Skin epidermis (tissue), 12 donors: Measurements from ENCODE around the gene PGK2.
"Not testable (repeated sequence)": the region's sequence is repeated elsewhere in the genome, so short reads cannot be mapped to it uniquely, and the experiment has no call there.

Experiments used
- H3K27ac ChIP-seq, 21 experiments: fragments of 200-600 bp; sonication (generic) in 11 of 21; one replicate each; pipeline ENCODE4 v1.5.0; 2020; ENCODE audit warnings: mild to moderate bottlenecking in 3 of 21, inconsistent platforms in 2 of 21, moderate library complexity in 2 of 21
- H3K4me3 ChIP-seq, 7 experiments: fragments of 200-600 bp; sonication (generic) in 2 of 7; one replicate each; pipeline ENCODE4 v1.5.0; 2020; ENCODE audit warnings: inconsistent platforms in 2 of 7, mild to moderate bottlenecking in 2 of 7, moderate library complexity in 1 of 7

The PGK2 gene

GRCh38 chr6:49787176-49787575 lies at the start of gene PGK2:
Gene PGK2 (minus strand): TSS chr6:49787285. CDS start chr6:49787187, 98 bp downstream.
- Histone ChIP-seq H3K27ac (no peak within 1 kb of the TSS), H3K4me3 (no peak within 1 kb of the TSS)

GRCh38 chr6:49835140-49835539 lies 48.1 kb upstream of the PGK2 start:
- H3K4me3 ChIP-seq: no peak overlapping the region
- H3K27ac ChIP-seq: no peak overlapping the region

GRCh38 chr6:49833386-49833785 lies 46.3 kb upstream of the PGK2 start:
- no peak overlapping the region for H3K4me3 ChIP-seq
- no peak overlapping the region for H3K27ac ChIP-seq

GRCh38 chr6:49826743-49827406 lies 39.8 kb upstream of the PGK2 start:
- Histone ChIP-seq H3K4me3 (no peak overlapping the region), H3K27ac (no peak overlapping the region)

- Histone ChIP-seq H3K27ac (no peak overlapping the region), H3K4me3 (no peak overlapping the region)
Measured at GRCh38 chr6:49815166-49815565, 28.1 kb upstream of the PGK2 start.

- H3K4me3 ChIP-seq: no peak overlapping the region
- H3K27ac ChIP-seq: no peak overlapping the region
Measured at GRCh38 chr6:49813248-49813647, 26.2 kb upstream of the PGK2 start.

GRCh38 chr6:49806145-49806544 lies 19.1 kb upstream of the PGK2 start:
- Histone ChIP-seq H3K27ac (no peak overlapping the region), H3K4me3 (no peak overlapping the region)

- no peak overlapping the region for H3K4me3 ChIP-seq
- no peak overlapping the region for H3K27ac ChIP-seq
Measured at GRCh38 chr6:49805246-49805645, 18.2 kb upstream of the PGK2 start.

- no peak overlapping the region for H3K27ac ChIP-seq
Measured at GRCh38 chr6:49801525-49801924, 14.4 kb upstream of the PGK2 start.

GRCh38 chr6:49799090-49799489 lies 12.0 kb upstream of the PGK2 start:
- no peak overlapping the region for H3K27ac ChIP-seq
- no peak overlapping the region for H3K4me3 ChIP-seq

More at GRCh38 chr6:49801525-49801924, 14.4 kb upstream of the PGK2 start:
- H3K4me3 ChIP-seq: no peak overlapping the region

- not testable (repeated sequence) for H3K27ac ChIP-seq, H3K4me3 ChIP-seq
Measured at GRCh38 chr6:49796842-49797455, 9.9 kb upstream of the PGK2 start.

GRCh38 chr6:49790341-49790740 lies 3.3 kb upstream of the PGK2 start:
- no peak overlapping the region for H3K27ac ChIP-seq
- no peak overlapping the region for H3K4me3 ChIP-seq

- H3K4me3 ChIP-seq: no peak overlapping the region
- H3K27ac ChIP-seq: no peak overlapping the region
Measured at GRCh38 chr6:49784272-49784671, 2.8 kb downstream of the PGK2 start.

- no peak overlapping the region for H3K27ac ChIP-seq
- H3K4me3 ChIP-seq: no peak overlapping the region
Measured at GRCh38 chr6:49782725-49783124, 4.4 kb downstream of the PGK2 start.

- no peak overlapping the region for H3K4me3 ChIP-seq
- H3K27ac ChIP-seq: no peak overlapping the region
Measured at GRCh38 chr6:49782293-49782692, 4.8 kb downstream of the PGK2 start.

- Histone ChIP-seq H3K27ac (no peak overlapping the region), H3K4me3 (no peak overlapping the region)
Measured at GRCh38 chr6:49776444-49776843, 10.6 kb downstream of the PGK2 start.

- no peak overlapping the region for H3K4me3 ChIP-seq
- H3K27ac ChIP-seq: no peak overlapping the region
Measured at GRCh38 chr6:49775043-49775442, 12.0 kb downstream of the PGK2 start.

- Histone ChIP-seq H3K4me3 (no peak overlapping the region), H3K27ac (no peak overlapping the region)
Measured at GRCh38 chr6:49772285-49772684, 14.8 kb downstream of the PGK2 start.

- Histone ChIP-seq H3K27ac (no peak overlapping the region), H3K4me3 (no peak overlapping the region)
Measured at GRCh38 chr6:49766762-49767161, 20.3 kb downstream of the PGK2 start.

GRCh38 chr6:49764571-49765236 lies 22.4 kb downstream of the PGK2 start:
- Histone ChIP-seq H3K4me3 (no peak overlapping the region), H3K27ac (no peak overlapping the region)

- Histone ChIP-seq H3K4me3 (no peak within 1 kb of the TSS), H3K27ac (no peak within 1 kb of the TSS)
Measured at GRCh38 chr6:49744259-49744658, 42.8 kb downstream of the PGK2 start, which contains the start of gene CRISP3. Gene CRISP3 (minus strand): TSS chr6:49744388. CDS start chr6:49744367, 21 bp downstream.
